Right lung (tissue), 10 donors: ENCODE measurements around the gene BNIP1. TPM values are rescaled to one million over a fixed set of nuclear protein-coding genes. Genes with fewer than 3 reads are reported as not detected.
A peak's percentile ranks its signal among the peaks of the same experiment; 100 is the strongest.
"Not testable (repeated sequence)": the region's sequence is repeated elsewhere in the genome, so short reads cannot be mapped to it uniquely, and the experiment has no call there.

Experiments
- DNase-seq, 2 donors: peaks; one replicate each; pipeline ENCODE4 v3.0.0-alpha.2; 2013
- long read RNA-seq, 8 donors: transcript quantifications; one replicate each; lab custom pipeline, GENCODE V29; 2026
- polyA plus RNA-seq, 5 donors: library from polyadenylated mRNA; unstranded; fragments of 120-200 nt; gene quantifications; one replicate each; pipeline versions ENCODE4 v1.2.1 to v1.2.3, GENCODE V29; 2013; ENCODE audit warnings: inconsistent platforms in 1 of 5, low replicate concordance in 1 of 5; ENCODE audit not compliant: insufficient read length in 5 of 5, insufficient read depth in 1 of 5

BNIP1 gene, protein sequence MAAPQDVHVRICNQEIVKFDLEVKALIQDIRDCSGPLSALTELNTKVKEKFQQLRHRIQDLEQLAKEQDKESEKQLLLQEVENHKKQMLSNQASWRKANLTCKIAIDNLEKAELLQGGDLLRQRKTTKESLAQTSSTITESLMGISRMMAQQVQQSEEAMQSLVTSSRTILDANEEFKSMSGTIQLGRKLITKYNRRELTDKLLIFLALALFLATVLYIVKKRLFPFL
- polyA plus RNA-seq: 10 to 100 TPM; 11.5 to 16.1 (median 14.6) TPM
- long read RNA-seq, donor 1, transcript BNIP1-202 (6 exons, 1,184 nt): major isoform, 8 of 9 reads
- long read RNA-seq, donor 1, partial matches to known transcripts: 0 of 9 reads
- long read RNA-seq, donor 1, other reads (novel, unspliced or antisense): 0 of 9 reads
- long read RNA-seq, donor 2, transcript BNIP1-202 (6 exons, 1,184 nt): major isoform, 8 of 8 reads
- long read RNA-seq, donor 2, partial matches to known transcripts: 0 of 8 reads
- long read RNA-seq, donor 2, other reads (novel, unspliced or antisense): 0 of 8 reads
- long read RNA-seq, donor 3, transcript BNIP1-202 (6 exons, 1,184 nt): major isoform, 10 of 21 reads
- long read RNA-seq, donor 3, partial matches to known transcripts: 10 of 21 reads
- long read RNA-seq, donor 3, other reads (novel, unspliced or antisense): 0 of 21 reads
- long read RNA-seq, donor 4, partial matches to known transcripts: 0 of 3 reads
- long read RNA-seq, donor 4, other reads (novel, unspliced or antisense): 0 of 3 reads
- long read RNA-seq, donor 5, transcript BNIP1-202 (6 exons, 1,184 nt): major isoform, 12 of 12 reads
- long read RNA-seq, donor 5, partial matches to known transcripts: 0 of 12 reads
- long read RNA-seq, donor 5, other reads (novel, unspliced or antisense): 0 of 12 reads
- long read RNA-seq, donor 6, transcript BNIP1-202 (6 exons, 1,184 nt): major isoform, 12 of 13 reads
- long read RNA-seq, donor 6, partial matches to known transcripts: 0 of 13 reads
- long read RNA-seq, donor 6, other reads (novel, unspliced or antisense): 0 of 13 reads
- long read RNA-seq, donor 7, transcript BNIP1-202 (6 exons, 1,184 nt): major isoform, 5 of 6 reads
- long read RNA-seq, donor 7, partial matches to known transcripts: 0 of 6 reads
- long read RNA-seq, donor 7, other reads (novel, unspliced or antisense): 0 of 6 reads
- long read RNA-seq, donor 8, transcript BNIP1-202 (6 exons, 1,184 nt): major isoform, 6 of 6 reads
- long read RNA-seq, donor 8, partial matches to known transcripts: 0 of 6 reads
- long read RNA-seq, donor 8, other reads (novel, unspliced or antisense): 0 of 6 reads

DNA sequence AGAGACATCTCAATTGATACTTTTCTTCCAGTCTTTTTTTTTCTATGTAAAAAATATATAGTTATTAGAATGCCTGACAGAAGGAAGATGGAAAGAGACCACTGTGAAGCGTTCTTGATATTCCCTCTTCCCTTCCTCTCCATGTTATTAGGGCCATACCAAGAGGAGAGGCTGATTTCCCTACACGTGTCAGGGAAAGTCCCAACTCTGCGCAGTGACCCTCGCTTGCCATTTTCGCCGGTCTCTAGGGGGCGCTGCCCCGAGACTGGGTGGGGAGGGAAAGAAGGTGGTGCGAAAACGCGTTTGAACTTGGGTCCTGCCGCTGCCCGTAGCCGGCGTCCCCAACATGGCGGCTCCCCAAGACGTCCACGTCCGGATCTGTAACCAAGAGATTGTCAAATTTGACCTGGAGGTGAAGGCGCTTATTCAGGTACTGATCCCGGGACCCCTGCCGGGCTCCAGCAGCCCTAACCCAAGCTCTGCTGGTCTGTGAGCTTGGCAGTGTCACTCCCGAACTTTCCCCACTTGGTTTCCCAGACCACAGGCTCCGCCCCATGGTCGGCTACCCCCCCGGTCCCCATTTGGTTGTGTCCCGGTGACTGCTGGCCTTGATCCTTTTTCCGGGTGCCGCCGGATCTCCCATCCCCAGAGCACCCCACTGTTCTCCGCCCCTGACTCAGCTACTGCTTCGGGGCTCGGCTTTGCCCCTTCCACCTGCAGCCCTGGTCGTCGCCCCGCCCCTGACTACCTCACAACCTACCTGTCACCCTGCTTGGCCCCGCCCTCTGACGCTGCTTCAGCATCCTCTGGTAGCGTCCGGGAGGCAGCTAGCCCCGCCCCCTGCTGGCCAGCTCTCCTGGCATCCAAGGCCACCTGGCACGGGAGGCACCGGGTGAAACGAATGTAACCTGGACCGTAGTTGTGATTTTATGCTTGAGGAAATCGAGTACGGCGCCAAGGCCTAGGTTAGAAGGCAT lies at the start of gene BNIP1:
BNIP1 (plus strand) TSS at position 332 of the 977 bp plus-strand sequence; CDS start at position 347, 15 bp downstream.
- DNase-seq: peak; percentile 92 to 94

DNA sequence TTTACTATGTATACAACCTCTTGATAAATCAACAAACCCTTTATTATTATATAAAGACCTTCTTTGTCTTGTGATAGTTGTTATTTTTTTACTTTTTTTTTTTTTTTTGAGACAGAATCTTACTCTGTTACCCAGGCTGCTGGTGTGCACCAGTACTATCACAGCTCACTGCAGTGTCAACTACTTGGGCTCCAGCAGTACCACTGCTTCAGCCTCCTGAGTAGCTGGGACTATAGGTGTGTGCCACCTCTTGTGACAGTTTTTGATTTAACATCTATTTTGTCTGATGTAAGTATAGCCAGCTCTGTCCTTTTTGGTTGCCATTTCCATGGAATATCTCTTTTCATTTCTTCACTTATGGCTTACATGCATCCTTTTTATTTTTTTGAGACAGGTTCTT lies 45.5 kb upstream of the BNIP1 start:
- no peak for DNase-seq

DNA sequence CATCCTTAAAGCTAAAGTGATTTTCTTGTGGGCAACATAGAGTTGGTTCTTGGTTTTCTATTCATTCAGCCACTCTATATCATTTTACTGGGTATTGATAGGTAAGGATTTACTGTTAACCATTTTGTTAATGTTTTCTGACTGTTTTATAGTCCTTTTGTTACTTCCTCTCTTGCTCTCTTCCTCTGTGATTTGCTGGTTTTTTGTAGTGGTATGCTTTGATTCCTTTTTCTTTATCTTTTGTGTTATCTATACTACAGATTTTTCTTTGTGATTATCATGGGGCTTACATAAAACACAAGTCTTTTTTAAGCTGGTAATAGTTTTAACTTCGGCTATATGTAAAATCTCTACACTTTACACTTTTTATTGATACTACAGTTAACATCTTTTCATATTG lies 44.9 kb upstream of the BNIP1 start:
- DNase-seq: no peak

DNA sequence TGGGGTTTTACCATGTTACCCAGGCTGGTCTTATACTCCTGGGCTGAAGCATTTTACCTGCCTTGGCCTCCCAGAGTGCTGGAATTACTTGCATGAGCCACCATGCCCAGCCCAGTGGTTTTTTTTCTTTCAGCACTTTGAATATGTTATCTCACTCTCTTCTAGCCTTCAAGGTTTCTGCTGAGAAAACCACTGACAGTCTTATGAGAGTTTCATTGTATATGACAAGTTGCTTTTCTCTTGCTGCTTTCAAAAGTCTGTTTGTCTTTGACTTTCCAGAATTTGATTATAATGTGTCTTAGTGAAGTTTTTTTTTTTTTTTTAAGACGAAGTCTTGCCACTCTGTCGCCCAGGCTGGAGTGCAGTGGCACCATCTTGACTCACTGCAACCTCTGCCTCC lies 43.1 kb upstream of the BNIP1 start:
- DNase-seq: no peak

DNA sequence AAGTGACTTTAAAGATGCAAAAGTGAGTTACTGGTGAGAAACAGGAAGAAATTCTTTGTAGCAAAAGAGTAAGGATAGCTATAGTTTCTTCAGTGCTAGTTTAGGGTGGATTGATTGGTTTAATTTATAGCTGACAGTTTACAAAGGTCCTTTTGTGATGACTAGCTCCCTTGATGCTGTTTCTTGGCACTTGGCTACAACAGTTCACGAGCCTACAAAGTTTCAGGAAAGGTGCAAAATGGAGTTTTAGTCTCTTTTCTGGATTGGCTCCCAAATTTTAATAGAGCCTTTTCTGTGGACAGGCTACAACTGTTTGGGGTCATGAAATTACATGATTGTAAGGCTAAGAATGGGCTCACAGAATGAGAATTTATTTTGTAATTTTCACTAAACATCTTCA lies 40.9 kb upstream of the BNIP1 start:
- DNase-seq: no peak

DNA sequence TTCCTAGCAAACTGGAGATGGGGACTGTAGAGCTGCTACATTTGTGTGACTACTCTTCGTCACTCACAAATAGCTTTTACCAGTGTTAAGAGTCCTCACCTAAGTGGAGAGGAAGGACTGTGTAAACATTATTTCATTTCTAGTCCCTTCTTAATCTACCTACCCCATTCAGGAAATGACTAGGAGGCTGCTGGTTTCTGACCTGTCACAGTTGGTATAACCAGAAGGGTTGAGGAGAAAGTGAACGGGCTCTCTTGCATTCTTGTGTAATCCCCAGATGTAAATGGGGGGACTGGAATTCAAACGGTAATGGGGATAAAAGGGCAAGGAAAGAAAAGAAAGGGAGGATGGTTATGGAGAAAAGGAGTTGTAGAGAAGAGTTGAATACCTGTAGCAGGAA lies 35.4 kb upstream of the BNIP1 start:
- no peak for DNase-seq

DNA sequence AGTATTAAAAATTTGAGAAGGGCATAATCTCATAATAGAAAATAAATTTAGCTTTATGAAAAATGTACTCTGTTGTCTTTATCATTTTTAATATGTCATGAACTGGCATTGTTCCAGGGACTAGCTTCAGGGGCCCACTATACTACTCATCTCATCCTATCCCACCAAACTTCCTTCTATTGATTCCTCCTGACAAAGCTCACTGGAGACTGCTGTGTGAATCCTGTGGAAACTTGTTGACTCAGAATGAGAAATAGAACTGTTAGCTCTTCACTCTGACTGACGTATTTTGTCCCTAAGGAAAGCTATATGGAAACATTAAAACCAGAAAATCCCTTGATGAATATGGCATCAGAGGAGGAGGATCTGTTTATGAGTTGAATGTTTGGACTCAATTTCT lies 29.8 kb upstream of the BNIP1 start:
- no peak for DNase-seq

DNA sequence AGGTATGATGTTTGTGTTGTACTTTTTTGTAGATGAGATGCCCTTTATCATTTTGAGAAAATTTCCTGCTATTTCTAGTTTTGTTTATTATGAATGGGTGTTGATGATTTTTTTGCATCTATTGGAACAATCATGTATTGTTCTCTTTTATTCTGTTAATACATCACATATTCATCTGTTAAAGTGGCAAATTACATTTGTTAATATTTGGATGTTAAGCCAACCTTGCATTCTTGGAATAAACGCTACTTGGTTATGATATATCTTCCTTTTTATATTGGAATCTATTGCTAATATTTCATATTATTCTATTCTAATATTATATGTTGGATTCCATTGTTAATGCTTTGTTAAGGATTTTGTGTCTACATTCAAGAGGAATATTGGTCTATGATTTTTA lies 24.6 kb upstream of the BNIP1 start:
- DNase-seq: no peak

DNA sequence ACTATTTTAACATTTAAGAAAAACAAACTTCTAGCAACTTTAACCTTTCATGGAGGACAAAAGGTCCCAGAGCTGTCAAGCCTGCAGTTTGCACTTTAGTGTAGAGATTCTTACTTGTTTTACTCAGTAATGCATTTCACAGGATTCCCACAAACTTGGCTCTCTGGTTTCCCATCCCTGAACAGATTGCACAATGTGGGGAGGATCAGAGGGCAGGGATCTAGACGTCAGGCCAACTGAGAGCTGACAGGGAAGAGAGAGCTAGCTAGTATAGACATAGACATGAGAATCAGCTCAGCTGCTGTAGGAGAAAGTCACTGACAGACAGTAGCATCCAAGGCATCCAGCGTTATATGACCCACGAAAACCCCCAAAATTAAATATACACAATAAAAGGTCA lies 20.9 kb upstream of the BNIP1 start:
- DNase-seq: no peak

DNA sequence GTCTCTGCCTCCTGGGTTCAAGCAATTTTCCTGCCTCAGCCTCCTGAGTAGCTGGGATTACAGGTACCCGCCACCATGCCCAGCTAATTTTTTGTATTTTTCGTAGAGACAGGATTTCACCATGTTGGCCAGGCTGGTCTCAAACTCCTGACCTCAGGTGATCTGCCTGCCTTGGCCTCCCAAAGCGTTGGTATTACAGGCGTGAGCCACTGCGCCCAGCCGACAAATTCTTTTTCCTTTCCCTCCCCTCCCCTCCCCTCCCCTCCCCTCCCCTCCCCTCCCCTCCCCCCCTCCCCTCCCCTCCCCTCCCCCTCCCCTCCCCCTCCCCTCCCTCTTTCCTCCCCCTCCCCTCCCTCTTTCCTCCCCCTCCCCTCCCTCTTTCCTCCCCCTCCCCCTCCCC lies 12.2 kb upstream of the BNIP1 start:
- not testable (repeated sequence) for DNase-seq

DNA sequence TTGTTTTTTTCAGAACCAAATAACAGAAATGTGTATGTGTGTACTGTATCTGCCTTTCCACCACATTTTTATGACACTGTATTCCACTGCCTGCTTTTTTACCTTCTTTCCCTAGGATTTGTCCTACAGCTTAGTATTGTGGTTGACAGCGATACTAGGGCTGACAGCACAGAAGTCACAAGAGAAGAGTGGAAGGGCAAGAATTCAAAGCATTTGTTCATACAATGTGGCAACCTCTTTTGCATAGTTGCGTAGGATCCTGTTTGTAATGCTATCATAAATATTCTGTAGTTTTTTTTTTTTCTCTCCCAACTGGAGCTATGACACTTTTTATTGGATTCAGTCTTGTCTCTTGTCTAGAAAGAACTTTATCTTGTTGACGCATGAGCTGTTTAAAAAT lies 5.6 kb upstream of the BNIP1 start:
- DNase-seq: no peak

DNA sequence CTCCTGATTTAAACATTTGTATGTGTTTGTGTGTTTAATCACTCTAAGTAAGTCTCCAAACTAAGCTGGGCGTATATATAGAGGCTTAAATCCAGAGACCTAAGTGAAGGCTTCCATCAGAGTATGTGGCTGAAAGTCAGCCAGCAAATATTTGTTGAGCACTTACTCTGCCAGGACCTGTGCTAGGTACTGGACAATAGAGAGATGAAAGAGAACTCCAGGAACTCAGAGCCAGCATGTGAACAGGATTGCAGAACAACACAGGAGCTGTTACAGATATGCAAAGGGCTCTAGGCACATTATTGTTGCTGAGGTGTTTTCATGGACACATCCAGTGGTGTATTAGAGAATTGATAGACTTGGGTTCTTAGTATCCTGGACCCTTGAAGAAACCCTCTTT lies 4.7 kb upstream of the BNIP1 start:
- DNase-seq: no peak

DNA sequence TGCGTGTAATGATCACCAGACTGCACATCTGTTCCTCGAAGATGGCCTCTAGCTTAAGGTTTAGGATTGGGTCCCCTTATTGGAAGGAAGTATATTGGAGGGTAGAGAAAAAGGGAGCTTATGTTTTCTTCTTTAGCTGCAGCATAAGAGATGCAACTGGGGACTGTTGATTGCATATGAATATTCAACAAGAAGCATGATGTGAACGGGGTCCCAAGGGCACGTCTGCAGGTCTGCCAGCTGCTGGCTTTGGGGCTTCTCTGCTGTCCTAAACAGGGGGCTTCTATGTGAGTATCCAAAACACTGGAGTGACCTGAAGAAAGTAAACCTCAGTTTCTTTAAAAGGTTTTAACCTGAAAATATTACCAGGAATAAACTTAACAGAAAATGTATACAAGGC lies 3.6 kb upstream of the BNIP1 start:
- no peak for DNase-seq

DNA sequence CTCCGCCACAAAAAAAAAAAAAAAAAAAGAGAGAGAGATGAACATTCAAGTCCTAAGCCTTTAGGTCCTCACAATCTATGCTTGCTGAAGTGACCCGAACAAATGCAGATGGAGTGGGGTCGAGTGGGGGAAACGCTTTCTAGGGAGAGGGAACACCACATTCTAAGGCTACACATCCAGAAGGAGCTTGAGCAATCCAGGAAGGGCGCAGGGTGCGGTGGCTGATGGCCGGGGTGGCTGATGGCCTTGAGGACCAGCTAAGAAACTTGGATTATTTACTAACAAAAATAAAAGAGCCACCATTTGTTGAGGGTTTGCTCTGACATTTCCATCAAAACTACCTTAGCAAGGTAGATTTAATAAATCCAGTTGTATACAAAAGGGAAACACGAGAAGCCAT lies 764 bp upstream of the BNIP1 start:
- DNase-seq: no peak

DNA sequence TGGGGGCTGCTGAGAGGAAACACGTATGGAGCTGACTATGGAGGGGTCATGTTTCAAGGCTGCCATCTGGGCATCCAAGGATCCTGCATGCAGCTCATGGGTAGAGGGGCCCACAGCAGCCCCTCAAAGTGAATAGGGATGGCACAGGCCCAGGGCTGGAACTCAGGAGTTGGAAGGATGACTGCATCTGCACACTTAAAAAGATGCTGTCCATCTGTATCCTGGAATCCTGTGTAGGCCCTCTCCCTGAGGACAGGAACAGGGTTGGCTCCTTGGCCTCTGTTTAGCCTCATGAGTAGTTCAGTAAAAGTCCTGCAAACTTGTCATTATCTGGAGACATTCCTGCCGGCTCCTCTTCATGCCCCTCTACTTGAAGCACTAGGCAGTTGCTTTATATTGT lies 4.0 kb downstream of the BNIP1 start:
- no peak for DNase-seq

DNA sequence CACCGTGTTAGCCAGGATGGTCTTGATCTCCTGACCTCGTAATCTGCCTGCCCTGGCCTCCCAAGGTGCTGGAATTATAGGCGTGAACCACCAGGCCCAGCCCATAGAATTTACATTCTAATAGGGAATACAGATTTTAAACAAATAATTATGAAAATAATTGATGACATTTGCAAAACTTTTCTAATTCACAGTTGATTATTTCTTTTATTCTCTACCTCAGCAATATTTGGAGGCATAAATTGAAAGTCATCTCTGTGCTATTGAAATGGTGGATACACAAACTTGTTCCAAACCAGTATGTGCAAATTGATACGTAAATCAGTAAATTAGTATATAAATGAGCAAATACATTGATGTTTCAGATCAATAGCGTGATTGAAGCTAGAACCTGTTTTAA lies 8.2 kb downstream of the BNIP1 start:
- DNase-seq: no peak

DNA sequence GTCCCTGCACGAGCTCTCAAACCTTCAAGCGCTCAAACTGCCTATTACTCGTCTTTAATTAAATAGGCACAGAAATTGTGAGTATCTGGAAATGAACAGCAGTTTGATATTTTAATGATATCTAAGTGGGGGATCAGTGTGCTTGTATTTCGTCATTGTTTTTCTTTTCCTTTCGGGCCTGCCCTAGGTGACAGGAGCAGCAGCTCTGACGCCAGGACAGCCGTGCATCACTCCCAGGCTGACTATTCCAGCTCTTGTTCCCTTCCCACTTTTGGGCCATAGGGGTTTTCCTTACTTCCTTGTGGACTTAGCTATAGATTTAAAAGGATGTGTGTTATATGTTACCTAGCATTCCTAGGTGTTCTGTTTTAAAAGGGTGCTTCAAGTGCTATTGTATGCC lies 9.5 kb downstream of the BNIP1 start:
- no peak for DNase-seq

DNA sequence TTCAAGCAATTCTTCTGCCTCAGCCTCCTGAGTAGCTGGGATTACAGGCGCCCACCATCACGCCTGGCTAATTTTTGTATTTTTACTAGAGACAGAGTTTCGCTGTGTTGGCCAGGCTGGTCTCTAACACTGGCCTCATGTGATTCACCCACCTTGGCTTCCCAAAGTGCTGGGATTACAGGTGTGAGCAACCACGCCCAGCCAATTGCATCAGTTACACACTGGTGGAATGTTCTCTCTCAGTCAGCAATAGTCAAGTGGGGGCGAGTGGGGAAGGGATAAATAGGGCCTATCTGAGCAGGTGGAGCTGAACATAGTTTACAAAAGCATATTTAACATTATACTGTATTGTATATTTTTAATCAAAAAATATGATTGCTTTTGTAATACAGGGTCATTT lies 10.3 kb downstream of the BNIP1 start:
- not testable (repeated sequence) for DNase-seq

DNA sequence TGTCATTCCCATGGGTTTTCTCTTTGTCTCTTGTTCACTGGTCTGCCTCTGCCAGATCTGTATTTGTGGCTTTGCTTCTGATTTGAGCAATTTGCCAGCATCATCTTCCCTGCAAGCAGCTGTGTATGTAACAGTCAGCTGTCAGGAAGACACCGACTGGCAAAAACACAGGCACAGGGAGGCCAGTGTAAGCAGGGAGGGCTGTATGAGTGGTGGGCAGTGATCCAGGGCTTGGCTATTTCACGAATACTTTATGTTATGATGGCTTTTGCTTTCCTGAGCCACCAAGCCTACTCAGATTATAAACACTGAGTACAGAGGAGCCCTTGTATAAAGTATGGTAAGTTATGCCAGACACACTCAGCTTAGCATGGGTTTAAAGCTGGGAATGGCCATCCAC lies 11.6 kb downstream of the BNIP1 start:
- no peak for DNase-seq

DNA sequence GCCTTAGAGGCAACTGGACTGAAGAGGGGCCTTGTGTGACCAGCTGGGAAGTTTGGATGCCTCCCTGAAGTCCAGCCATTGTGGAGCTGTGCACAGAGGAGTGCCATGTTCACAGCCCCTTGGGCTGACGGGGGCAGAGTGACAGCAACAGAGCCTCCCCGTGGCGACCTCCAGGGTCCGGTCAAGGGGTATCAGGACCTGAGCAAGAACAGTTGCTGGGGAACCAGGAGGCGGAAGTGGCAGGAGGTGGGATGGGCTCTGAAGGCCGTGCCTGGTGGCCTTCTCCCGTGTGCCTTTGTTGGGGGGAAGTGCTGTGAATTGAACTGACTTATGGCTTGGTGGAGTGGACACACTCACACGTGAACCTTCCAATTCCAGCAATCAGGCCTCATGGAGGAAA lies 14.0 kb downstream of the BNIP1 start:
- no peak for DNase-seq

DNA sequence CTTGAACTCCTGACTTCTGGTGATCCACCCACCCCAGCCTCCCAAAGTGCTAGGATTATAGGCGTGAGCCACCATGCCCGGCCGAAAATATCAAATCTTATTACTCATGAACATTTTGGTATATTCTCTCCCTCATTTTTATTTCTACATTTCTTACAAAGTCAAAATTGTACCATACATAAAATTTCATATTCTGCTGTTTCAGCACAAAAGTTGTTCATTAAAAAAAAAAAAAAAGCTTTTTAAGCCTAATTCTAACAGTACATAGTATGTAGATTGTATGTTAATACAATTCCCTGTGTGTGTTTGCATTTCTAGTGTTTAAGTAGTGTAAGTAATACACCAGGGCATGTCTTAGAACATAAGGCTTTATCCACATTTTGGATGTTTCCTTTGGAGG lies 14.9 kb downstream of the BNIP1 start:
- DNase-seq: no peak
